GM12891 (cell line): ENCODE data around the gene NMUR1.

ENCODE experiments used
- PAX5 ChIP-seq: IDR thresholded peaks from 2 replicates; pipeline ENCODE4 v1.6.1; 2011; ENCODE audit warnings: low read length, moderate library complexity, mild to moderate bottlenecking; ENCODE audit not compliant: insufficient read depth, severe bottlenecking
- POLR2A ChIP-seq: IDR thresholded peaks from 2 replicates; pipeline ENCODE4 v1.6.1; 2011; ENCODE audit warnings: low read depth, low read length, control low read depth

GRCh38 chr2:231533086-231533776 lies 3.0 kb upstream of the NMUR1 start:
- TF ChIP-seq PAX5 (no peak), POLR2A (no peak)
